Muscle of leg (tissue), 11 donors: ENCODE results near the gene RRM1. TPM values are rescaled to one million over a fixed set of nuclear protein-coding genes. Genes with fewer than 3 reads are reported as not detected.
A peak's percentile ranks its signal among the peaks of the same experiment; 100 is the strongest.

Source experiments
- DNase-seq: peaks from one replicate; pipeline ENCODE4 v3.0.0; 2013
- H3K27ac ChIP-seq: one replicate; pipeline ENCODE4 v1.5.1; 2013; ENCODE audit warnings: mild to moderate bottlenecking, low read length, control low read depth
- H3K27me3 ChIP-seq: one replicate; pipeline ENCODE4 v1.6.1; 2013; ENCODE audit warnings: low read length; ENCODE audit not compliant: control insufficient read depth, insufficient read depth
- H3K36me3 ChIP-seq: one replicate; pipeline ENCODE4 v1.6.1; 2013; ENCODE audit warnings: low read length; ENCODE audit not compliant: control insufficient read depth, insufficient read depth
- H3K4me1 ChIP-seq: one replicate; pipeline ENCODE4 v1.6.1; 2013; ENCODE audit warnings: low read length; ENCODE audit not compliant: control insufficient read depth, insufficient read depth
- H3K4me3 ChIP-seq: one replicate; pipeline ENCODE4 v1.5.1; 2013; ENCODE audit warnings: low read length, control low read depth
- H3K9me3 ChIP-seq: replicated peaks from 2 replicates; pipeline ENCODE4 v1.6.1; 2013; ENCODE audit warnings: low read depth, low read length; ENCODE audit not compliant: control insufficient read depth
- whole genome bisulfite sequencing: methylation state at CpG from one replicate; pipeline ENCODE4 v1.1.5; 2013; ENCODE audit warnings: missing lambda C conversion rate; ENCODE audit not compliant: insufficient coverage; 5-methylcytosine and 5-hydroxymethylcytosine counted together
- polyA plus RNA-seq, 8 donors: library from polyadenylated mRNA; unstranded; fragments of 120-200 nt; gene quantifications; one replicate each; pipeline versions ENCODE4 v1.2.1 to v1.2.3, GENCODE V29; 2013; ENCODE audit warnings: inconsistent platforms in 1 of 8, low replicate concordance in 1 of 8; ENCODE audit not compliant: insufficient read length in 8 of 8, insufficient read depth in 1 of 8
- total RNA-seq: library from RNA; stranded (reverse); fragments of 120-200 nt; gene quantifications from one replicate; pipeline ENCODE4 v1.2.4, GENCODE V29; 2013

Gene RRM1
- total and polyA plus RNA-seq, 9 donors, result 35.8 to 50.7 (median 43.8) TPM

GRCh38 chr11:4060182-4060923 is 34.2 kb upstream of the RRM1 start:
- Histone ChIP-seq H3K9me3 (no peaks in the 10 kb centered on the region), H3K36me3 (peaks cover 32% of the 10 kb centered on the region), H3K27me3 (no peaks in the 10 kb centered on the region), H3K4me1 (peaks cover 2% of the 10 kb centered on the region), H3K4me3 (no peak overlapping the region), H3K27ac (no peak overlapping the region)
- WGBS, result no CpG with 5 or more reads among the region's 4 CpGs
- DNase-seq, result no peak

GRCh38 chr11:4061700-4062099 is 32.9 kb upstream of the RRM1 start:
- peaks cover 10% of the 10 kb centered on the region for H3K4me1 ChIP-seq
- no peak overlapping the region for H3K27ac ChIP-seq
- no peak for DNase-seq
- WGBS, result 57% methylated on average over 1 of the region's 1 CpG
- no peaks in the 10 kb centered on the region for H3K9me3 ChIP-seq
- peaks cover 25% of the 10 kb centered on the region for H3K36me3 ChIP-seq
- no peaks in the 10 kb centered on the region for H3K27me3 ChIP-seq
- H3K4me3 ChIP-seq, result no peak overlapping the region

- WGBS, result no CpG with 5 or more reads among the region's 3 CpGs
- H3K4me3 ChIP-seq, result no peak overlapping the region
- H3K4me1 ChIP-seq, result peaks cover 10% of the 10 kb centered on the region
- H3K27me3 ChIP-seq, result no peaks in the 10 kb centered on the region
- H3K27ac ChIP-seq, result no peak overlapping the region
- DNase-seq, result no peak
- H3K36me3 ChIP-seq, result peaks cover 20% of the 10 kb centered on the region
- H3K9me3 ChIP-seq, result no peaks in the 10 kb centered on the region
Measured at GRCh38 chr11:4063348-4063747, 31.3 kb upstream of the RRM1 start.

DNA sequence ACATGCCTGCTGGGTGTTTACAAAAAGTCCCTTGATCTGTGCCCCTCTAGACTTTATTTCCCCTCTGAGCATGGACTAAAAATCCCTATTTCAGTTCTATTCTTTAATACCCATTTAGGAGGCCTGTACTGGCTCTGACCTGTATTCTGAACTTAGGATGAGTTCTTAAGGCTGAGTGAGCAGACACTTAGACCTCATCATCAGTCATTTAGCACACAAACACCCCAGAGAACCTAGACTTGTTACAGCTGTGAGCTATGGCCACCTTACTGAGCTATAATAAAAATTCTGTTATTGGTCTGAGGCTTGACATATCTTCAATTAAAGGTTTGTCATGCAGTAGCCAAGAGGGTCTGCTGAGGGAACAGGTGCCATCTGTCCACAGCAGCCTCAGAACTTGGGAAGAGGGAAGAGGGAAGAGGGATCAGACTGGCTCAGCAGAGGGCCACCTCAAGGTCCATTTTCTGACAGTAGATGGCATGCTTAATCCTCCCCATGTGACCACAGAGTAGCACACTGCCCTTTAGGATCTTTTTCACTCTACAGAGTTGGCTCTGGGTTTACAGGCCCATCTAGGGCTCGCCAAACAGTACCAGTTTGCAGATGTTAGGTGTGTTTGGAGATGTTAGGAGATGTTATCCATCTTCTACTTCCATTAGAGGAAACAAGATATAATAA is 30.2 kb upstream of the RRM1 start:
- Histone ChIP-seq H3K36me3 (peaks cover 16% of the 10 kb centered on the region), H3K4me3 (no peak overlapping the region), H3K9me3 (no peaks in the 10 kb centered on the region), H3K4me1 (peaks cover 12% of the 10 kb centered on the region), H3K27me3 (no peaks in the 10 kb centered on the region), H3K27ac (no peak overlapping the region)
- no CpG with 5 or more reads among the region's 1 CpG for WGBS
- DNase-seq, result no peak

GRCh38 chr11:4065086-4065485 is 29.5 kb upstream of the RRM1 start:
- Histone ChIP-seq H3K27me3 (no peaks in the 10 kb centered on the region), H3K4me1 (peaks cover 12% of the 10 kb centered on the region), H3K27ac (no peak overlapping the region), H3K9me3 (no peaks in the 10 kb centered on the region), H3K36me3 (peaks cover 14% of the 10 kb centered on the region), H3K4me3 (no peak overlapping the region)
- DNase-seq, result no peak
- no CpG with 5 or more reads among the region's 1 CpG for WGBS

DNA sequence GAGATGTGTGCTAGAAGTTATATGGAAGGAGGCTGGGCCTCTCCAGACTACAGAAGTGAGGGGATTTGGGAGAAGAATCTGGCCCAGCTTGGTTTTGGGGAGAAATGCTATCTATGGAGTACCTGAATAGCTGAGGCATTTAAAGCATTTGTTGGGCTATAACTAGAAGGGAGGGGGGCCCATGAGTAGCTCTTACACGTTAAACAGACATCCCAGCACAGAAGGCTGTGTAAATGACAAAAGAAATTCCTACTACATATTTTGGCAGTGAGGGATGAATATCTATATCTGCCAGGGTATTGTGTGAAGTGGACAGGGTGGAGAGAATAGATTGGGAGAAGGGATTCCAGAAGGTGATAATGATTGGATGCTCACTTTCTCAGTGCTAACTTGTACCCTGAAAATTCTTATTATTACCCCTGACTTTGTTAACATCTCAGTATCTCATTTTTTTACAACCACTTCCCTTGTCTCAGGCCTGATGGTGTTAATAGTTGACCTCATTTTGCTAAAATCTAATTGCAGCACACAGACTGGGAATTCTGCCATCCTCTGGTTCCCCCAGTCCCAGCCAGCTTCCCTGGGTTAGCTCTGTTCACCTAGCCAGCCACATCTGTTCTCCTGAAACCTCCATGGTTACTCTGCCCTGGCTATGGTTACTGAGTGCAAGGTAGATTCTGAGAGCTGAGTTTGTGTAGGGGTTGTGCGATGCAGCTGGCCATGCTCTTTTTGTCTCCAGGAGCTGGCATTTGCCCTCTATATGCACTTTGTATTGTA is 28.8 kb upstream of the RRM1 start:
- Histone ChIP-seq H3K9me3 (no peaks in the 10 kb centered on the region), H3K4me1 (peaks cover 12% of the 10 kb centered on the region), H3K27ac (no peak overlapping the region), H3K4me3 (no peak overlapping the region), H3K36me3 (peaks cover 9% of the 10 kb centered on the region), H3K27me3 (no peaks in the 10 kb centered on the region)
- WGBS, result no CpG with 5 or more reads among the region's 2 CpGs
- DNase-seq, result peak; percentile 30

DNA sequence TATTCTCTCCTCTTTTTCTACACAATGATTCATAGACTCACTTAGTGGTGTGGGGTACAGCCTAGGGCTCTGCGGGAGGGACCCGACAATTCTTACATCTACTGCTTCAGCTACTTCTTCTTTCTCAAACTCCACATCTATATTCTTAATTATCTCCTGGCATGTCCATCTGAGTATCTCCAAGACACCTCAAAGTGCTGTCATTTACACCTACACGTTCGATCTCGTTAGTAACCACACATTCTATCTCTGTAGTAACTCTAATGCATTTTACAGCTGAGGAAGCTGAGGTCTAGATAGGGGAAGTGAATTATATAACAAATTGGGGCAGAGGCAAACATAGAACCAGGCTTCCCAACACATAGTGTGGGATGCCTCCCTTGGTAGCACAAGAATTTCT is 27.7 kb upstream of the RRM1 start:
- no peak for DNase-seq
- peaks cover 15% of the 10 kb centered on the region for H3K4me1 ChIP-seq
- no CpG with 5 or more reads among the region's 5 CpGs for WGBS

DNA sequence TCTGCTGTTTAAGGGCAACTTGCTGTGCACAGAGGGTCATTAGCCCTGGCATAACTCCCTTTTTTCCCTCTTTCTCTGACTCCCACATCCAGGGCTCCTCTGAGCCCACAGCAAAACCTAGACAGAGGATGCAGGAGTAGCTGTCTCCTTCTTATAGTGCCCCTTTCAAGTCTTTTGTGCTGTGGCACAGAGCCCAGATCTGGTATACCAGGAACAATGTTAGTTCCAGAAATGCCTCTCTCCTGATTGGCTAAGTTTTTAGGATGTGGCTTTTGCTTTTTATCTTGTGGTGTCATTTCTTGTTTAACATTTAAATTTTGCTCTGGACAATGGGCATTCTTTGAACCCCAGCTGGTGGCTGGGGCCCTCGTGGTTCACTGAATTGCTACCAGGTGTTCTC is 25.6 kb upstream of the RRM1 start:
- WGBS, result no CpG with 5 or more reads among the region's 1 CpG
- Histone ChIP-seq H3K9me3 (no peaks in the 10 kb centered on the region), H3K4me1 (peaks cover 20% of the 10 kb centered on the region), H3K27ac (no peak overlapping the region), H3K36me3 (peaks cover 9% of the 10 kb centered on the region), H3K4me3 (no peak overlapping the region), H3K27me3 (no peaks in the 10 kb centered on the region)
- DNase-seq, result no peak

More for the DNA sequence above, 27.7 kb upstream of the RRM1 start:
- no peaks in the 10 kb centered on the region for H3K27me3 ChIP-seq
- H3K4me3 ChIP-seq, result no peak overlapping the region
- H3K9me3 ChIP-seq, result no peaks in the 10 kb centered on the region
- peaks cover 4% of the 10 kb centered on the region for H3K36me3 ChIP-seq
- no peak overlapping the region for H3K27ac ChIP-seq

GRCh38 chr11:4071325-4071724 is 23.3 kb upstream of the RRM1 start:
- H3K4me1 ChIP-seq, result peaks cover 11% of the 10 kb centered on the region
- H3K4me3 ChIP-seq, result no peak overlapping the region

GRCh38 chr11:4071914-4072313 is 22.7 kb upstream of the RRM1 start:
- no peaks in the 10 kb centered on the region for H3K27me3 ChIP-seq
- no peaks in the 10 kb centered on the region for H3K9me3 ChIP-seq
- no peak overlapping the region for H3K27ac ChIP-seq
- no peak overlapping the region for H3K4me3 ChIP-seq
- peaks cover 10% of the 10 kb centered on the region for H3K4me1 ChIP-seq
- DNase-seq, result peak; percentile 27
- peaks cover 15% of the 10 kb centered on the region for H3K36me3 ChIP-seq

More at GRCh38 chr11:4071325-4071724, 23.3 kb upstream of the RRM1 start:
- Histone ChIP-seq H3K36me3 (peaks cover 15% of the 10 kb centered on the region), H3K27ac (no peak overlapping the region), H3K9me3 (no peaks in the 10 kb centered on the region), H3K27me3 (no peaks in the 10 kb centered on the region)
- DNase-seq, result no peak
